Lung microvascular endothelial cell (primary cell): ENCODE data around the gene CCDC69. TPM values are rescaled to one million over a fixed set of nuclear protein-coding genes. Genes with fewer than 3 reads are reported as not detected.
A peak's percentile ranks its signal among the peaks of the same experiment; 100 is the strongest.
"Not testable (repeated sequence)": the region's sequence is repeated elsewhere in the genome, so short reads cannot be mapped to it uniquely, and the experiment has no call there.

Experiments
- DNase-seq, 2 donors: peaks; one replicate each; pipeline versions ENCODE4 v3.0.0 to v3.0.0-alpha.2; 2010; ENCODE audit warnings: low read depth in 2 of 2
- total RNA-seq: library from RNA; depleted of rRNA; stranded (reverse); fragments of >200 nt; gene quantifications from 2 replicates; pipeline ENCODE4 v1.2.1, GENCODE V29; 2014

Gene CCDC69
- total RNA-seq, 1 donor from 2014 or later = 0.99 TPM

GRCh38 chr5:151245680-151246219 is 21.9 kb upstream of the CCDC69 start:
- DNase-seq = no peak

- no peak for DNase-seq
Observed at GRCh38 chr5:151244206-151244605, 20.3 kb upstream of the CCDC69 start.

- DNase-seq = no peak
Observed at GRCh38 chr5:151243564-151243963, 19.7 kb upstream of the CCDC69 start.

- DNase-seq = no peak
Observed at GRCh38 chr5:151243127-151243526, 19.2 kb upstream of the CCDC69 start.

- DNase-seq = no peak
Observed at GRCh38 chr5:151240924-151241635, 17.2 kb upstream of the CCDC69 start.

GRCh38 chr5:151240268-151240835 is 16.5 kb upstream of the CCDC69 start:
- not testable (repeated sequence) for DNase-seq

GRCh38 chr5:151239237-151239861 is 15.5 kb upstream of the CCDC69 start:
- peak; percentile 76 to 80 for DNase-seq

- DNase-seq = no peak
Observed at GRCh38 chr5:151238303-151238741, 14.4 kb upstream of the CCDC69 start.

- no peak for DNase-seq
Observed at GRCh38 chr5:151237685-151238084, 13.8 kb upstream of the CCDC69 start.

GRCh38 chr5:151236888-151237287 is 13.0 kb upstream of the CCDC69 start:
- no peak for DNase-seq

GRCh38 chr5:151235239-151235571 is 11.3 kb upstream of the CCDC69 start:
- not testable (repeated sequence) for DNase-seq

GRCh38 chr5:151234476-151235238 is 10.8 kb upstream of the CCDC69 start:
- peak; percentile 17 to 71 for DNase-seq

- no peak for DNase-seq
Observed at GRCh38 chr5:151233616-151234085, 9.8 kb upstream of the CCDC69 start.

- no peak for DNase-seq
Observed at GRCh38 chr5:151231359-151231758, 7.5 kb upstream of the CCDC69 start.

- peak in 1 of 2 donors; percentile 30 for DNase-seq
Observed at GRCh38 chr5:151230048-151230680, 6.3 kb upstream of the CCDC69 start.

GRCh38 chr5:151228986-151229385 is 5.1 kb upstream of the CCDC69 start:
- no peak for DNase-seq

- no peak for DNase-seq
Observed at GRCh38 chr5:151227918-151228447, 4.1 kb upstream of the CCDC69 start.

- DNase-seq = no peak
Observed at GRCh38 chr5:151225475-151225874, 1.6 kb upstream of the CCDC69 start.

GRCh38 chr5:151225071-151225470 is 1.2 kb upstream of the CCDC69 start:
- no peak for DNase-seq

GRCh38 chr5:151224372-151224771 is 480 bp upstream of the CCDC69 start:
- DNase-seq = no peak
